GM19099 (cell line): Measurements from ENCODE around the gene PLBD2.

ENCODE experiments used
- POLR2A ChIP-seq: IDR thresholded peaks from 3 replicates; pipeline ENCODE4 v1.6.1; 2011; ENCODE audit warnings: low read depth; ENCODE audit not compliant: insufficient read length; ENCODE audit errors: extremely low read depth

Gene PLBD2

GRCh38 chr12:113351089-113351488 lies 7.3 kb upstream of the PLBD2 start:
- no peak for TF ChIP-seq POLR2A

DNA sequence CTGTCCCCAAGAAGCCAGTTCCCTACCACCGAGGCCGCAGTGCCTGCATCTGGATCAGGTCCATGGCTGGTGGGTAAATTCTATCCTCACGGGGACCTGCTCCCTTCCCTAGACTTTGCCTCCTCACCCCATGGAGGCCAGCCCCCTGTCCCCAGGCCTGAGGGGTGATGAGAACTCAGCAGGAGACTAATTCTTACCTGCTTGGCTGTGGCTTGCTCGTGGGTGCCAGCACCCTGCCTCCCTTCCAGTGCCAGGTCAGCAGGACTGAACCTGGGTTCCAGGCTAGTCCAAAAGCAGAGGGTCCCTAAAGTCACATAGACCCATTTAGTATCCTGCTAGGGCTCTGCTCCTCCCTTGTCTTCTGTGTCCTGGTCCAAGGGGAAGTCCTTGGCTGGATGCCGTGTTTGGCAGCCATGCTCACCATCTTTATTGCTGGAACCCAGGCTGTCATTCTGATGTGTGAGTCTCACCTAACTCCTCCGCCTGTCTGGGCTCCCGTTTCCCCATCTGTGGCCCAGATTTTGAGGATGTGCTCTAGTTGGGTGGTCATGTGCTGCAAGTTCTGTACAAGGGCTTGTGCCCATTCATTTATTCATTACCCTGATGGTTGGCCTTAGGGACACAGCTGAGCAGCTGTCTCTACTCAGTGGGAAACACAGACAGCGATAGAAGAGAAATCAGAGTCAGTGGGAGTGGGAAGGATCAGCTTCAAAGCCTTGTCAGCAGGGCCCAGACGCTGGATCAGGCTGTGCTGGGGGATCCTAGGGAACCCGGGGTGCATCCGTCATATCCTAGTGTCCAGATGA lies 949 bp downstream of the PLBD2 start:
- no peak for TF ChIP-seq POLR2A

DNA sequence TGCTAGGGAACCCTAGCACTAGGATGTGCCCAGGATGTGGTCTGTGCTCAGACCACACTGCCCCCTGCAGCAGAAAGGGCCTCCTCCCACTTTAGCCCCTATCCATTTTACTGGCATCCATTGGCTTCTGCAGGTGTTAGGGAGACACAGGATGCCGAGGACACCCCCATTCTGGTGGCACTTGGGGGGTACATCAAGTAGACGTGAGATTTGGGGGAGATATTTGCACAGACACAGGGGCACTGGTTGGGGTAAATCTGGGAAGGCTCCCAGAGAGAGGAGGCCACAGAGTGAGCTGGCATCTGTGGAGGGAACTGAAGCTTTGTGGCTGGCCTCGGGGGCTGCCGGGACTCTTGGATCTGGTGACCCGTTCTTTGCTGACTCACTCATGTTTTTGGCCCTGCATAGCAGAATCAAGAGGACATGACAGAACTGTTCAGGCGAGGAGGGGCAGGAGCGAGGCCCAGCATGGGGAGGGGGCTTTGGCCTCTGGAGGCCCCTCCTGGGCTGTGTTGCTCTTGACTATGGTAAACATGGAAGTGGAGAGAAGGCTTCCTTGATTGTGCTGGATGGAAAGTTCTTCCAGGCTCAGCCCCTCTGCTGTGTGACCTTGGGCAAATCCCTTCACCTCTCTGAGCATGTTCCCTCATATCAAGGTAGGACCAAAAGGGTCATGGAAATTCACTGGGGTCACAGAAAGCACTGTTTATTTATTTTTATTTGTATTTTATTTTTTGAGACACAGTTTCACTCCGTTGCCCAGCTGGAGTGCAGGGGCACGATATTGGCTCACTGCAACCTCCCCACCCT lies 1.8 kb downstream of the PLBD2 start:
- TF ChIP-seq POLR2A = no peak

DNA sequence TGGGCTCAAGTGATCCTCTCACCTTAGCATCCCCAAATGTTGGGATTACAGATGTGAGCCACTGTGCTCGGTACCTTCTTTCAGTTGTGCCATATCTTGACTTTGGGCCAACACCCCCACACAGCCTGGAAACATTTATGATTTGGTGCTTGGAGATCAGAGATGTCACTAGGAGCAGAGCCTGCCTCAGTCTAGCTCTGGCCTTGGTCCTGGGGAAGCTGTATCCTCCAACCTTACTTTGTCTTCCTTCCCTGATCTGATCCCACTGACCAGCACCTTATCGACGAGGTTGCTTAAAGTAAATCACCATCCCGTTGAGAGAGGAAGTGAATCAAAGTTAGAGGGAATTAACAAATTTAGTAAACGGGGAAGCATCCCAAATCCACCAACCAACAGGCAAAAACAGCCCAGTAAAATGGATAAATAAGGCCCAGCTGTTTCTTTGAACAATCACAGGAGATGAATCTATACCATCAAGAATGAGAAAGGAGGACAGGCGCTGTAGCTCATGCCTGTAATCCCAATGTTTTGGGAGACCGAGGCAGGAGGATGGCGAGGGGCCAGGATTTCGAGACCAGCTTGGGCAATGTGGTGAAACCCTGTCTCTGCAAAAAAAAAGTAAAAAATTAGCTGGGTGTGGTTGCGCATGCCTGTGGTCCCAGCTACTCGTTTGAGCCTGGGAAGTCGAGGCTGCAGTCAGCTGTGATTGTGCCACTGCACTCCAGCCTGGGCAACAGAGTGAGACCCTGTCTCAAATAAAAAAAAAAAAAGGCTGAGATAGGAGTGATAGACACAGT lies 3.4 kb downstream of the PLBD2 start:
- no peak for TF ChIP-seq POLR2A

DNA sequence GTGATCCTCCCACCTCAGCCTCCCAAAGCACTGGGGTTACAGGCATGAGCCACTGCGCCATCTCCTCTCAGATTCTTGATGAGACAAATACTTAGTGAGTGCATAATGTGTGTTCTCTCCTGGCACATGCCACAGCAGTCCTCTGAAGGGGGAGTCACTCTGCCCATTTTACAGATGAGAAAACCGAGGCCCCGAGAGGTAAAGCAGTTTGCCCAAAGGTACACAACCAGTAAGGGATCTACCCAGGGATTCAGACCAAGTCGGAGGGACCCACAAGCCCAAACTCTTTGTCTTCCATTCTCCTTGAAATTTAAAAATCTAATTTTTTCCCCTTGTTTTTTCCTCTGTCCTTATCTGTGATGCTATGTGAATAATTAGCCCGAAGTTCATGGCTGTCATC lies 6.3 kb downstream of the PLBD2 start:
- no peak for TF ChIP-seq POLR2A

GRCh38 chr12:113365639-113366395 lies 7.4 kb downstream of the PLBD2 start:
- no peak for TF ChIP-seq POLR2A

DNA sequence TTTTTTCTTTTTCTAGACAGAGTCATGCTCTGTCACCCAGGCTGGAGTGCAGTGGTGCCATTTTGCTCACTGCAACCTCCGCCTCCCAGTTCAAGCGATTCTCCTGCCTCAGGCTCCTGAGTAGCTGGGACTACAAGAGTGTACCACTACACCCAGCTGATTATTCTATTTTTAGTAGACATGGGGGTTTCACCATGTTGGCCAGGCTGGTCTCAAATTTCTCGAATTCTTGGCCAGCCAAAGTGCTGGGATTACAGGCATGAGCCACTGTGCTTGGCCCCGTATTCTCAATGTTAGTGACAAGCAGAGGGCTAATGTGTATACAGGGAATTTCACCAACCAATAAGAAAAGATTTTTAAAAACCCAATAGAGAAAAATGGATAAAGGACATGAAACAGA lies 8.4 kb downstream of the PLBD2 start:
- no peak for TF ChIP-seq POLR2A

DNA sequence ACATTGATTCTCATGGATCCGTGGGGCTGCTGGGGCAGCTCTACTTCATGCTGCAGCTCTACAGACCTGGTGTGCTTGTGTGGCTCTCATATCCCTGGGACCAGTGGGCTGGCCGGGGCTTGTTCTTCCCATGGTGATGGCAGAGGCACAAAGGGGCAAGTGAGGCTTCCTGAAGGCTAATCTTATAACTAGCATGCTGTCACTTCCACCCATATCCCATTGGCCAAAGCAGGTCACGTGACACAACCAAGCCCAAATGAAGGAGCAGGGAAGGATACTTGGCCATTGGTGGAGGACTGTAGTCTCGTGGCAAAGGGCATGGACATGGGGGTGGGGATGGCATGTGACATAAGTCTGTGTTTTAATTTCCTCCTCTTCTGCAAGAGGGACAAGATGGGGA lies 9.9 kb downstream of the PLBD2 start:
- TF ChIP-seq POLR2A = no peak

DNA sequence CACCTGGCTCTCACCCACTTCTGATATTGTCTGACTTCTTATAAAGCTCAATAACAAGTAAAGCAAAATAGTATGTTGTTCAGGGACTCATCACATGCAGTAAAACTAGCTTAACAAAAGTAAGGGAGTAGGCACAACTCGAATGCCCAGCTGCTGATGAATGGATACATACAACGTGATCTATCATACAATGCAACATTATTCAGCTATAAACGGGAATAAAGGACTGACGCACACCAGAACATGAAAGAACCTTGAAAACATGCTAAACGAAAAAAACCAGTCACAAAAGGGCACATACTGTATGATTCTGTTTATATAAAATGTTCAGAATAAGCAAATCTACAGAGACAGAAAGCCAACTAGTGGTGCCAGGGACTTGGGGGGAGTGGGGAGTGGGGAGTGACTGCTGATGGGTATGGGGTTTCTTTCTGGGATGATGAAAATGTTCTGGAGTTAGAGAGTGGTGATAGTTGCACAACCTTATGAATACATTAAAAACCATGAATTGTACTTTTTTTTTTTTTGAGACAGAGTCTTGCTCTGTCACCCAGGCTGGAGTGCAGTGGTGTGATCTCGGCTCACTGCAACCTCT lies 11.1 kb downstream of the PLBD2 start:
- TF ChIP-seq POLR2A = no peak

- no peak for TF ChIP-seq POLR2A
Measured at GRCh38 chr12:113370923-113371682, 12.7 kb downstream of the PLBD2 start.

DNA sequence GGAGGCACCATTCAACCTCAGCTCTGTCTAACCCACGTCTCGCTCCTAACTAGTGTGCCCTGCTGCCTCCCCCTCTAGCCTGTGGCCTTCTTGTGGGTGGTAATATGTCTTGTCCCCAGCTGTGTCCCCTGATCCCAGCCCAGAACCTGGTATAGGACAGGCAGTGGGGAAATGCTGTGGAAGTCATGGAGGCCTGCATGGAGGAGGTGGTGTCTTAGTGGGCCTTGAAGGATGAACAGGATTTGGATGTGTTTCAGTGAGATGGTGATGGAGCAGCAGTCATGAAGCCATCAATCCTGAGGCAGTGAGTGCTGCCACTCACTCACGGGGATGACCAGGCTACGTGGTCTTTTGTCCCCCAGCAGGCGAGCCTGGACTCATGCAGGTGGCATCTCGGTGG lies 13.4 kb downstream of the PLBD2 start:
- TF ChIP-seq POLR2A = no peak

GRCh38 chr12:113372371-113372770 lies 14.0 kb downstream of the PLBD2 start:
- TF ChIP-seq POLR2A = no peak

DNA sequence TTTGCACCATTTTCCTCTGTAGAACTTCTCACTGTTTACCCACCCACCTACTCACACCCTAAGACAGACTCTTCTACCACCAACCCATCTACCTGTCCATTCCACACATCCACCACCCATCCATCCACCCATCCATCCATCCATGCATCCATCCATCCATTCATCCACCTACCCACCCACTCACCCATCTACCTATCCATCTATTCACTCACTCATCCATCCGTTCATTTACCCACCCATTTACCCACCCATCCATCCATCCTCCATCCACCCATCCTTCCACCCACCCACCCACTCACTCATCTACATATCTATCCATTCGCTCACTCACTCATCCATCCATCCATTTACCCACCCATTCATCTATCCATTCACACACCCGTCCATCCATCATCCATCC lies 15.1 kb downstream of the PLBD2 start:
- no peak for TF ChIP-seq POLR2A

DNA sequence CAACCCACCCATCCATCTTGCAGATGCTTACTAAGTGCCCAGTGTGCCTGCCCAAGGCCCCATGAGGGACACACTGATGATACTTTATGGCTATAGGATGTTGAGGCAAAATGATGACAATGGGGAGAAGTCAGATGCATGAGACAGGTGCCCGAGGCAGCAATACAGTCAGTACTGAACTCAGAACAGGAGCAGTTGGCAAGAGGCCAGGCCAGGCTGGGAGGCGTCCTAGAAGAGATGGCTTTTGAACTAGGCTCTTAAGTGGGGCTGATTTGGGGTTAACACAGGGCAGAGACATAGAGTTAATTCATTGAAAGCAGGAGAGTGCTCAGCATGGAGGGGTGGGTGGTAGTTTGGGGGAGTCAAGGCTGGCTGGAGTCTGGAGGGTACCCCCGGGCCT lies 15.6 kb downstream of the PLBD2 start:
- TF ChIP-seq POLR2A = no peak
